GM23248 (cell line): ENCODE data around the gene FMO1. TPM values are rescaled to one million over a fixed set of nuclear protein-coding genes. Genes with fewer than 3 reads are reported as not detected.

Source experiments
- DNase-seq: peaks from one replicate; pipeline ENCODE4 v3.0.0-alpha.2; 2015
- H2AFZ ChIP-seq: fragments of 200-600 bp; sonication (generic); 2 replicates; pipeline ENCODE4 v1.6.1; 2016; ENCODE audit warnings: antibody characterized with exemption
- H3F3A ChIP-seq: fragments of 200-600 bp; sonication (generic); 2 replicates; pipeline ENCODE4 v1.6.1; 2016; ENCODE audit warnings: mild to moderate bottlenecking, antibody characterized with exemption, mixed run types; ENCODE audit not compliant: insufficient read depth
- H3K27ac ChIP-seq: fragments of 200-600 bp; sonication (generic); 2 replicates; pipeline ENCODE4 v1.5.1; 2016; ENCODE audit warnings: mild to moderate bottlenecking
- H3K27me3 ChIP-seq: fragments of 200-600 bp; sonication (generic); replicated peaks from 2 replicates; pipeline ENCODE4 v1.6.1; 2016; ENCODE audit warnings: mild to moderate bottlenecking; ENCODE audit not compliant: insufficient read depth
- H3K36me3 ChIP-seq: fragments of 200-600 bp; sonication (generic); 2 replicates; pipeline ENCODE4 v1.6.1; 2016; ENCODE audit warnings: low read depth, mild to moderate bottlenecking
- H3K4me1 ChIP-seq: fragments of 200-600 bp; sonication (generic); 2 replicates; pipeline ENCODE4 v1.6.1; 2016; ENCODE audit warnings: mild to moderate bottlenecking; ENCODE audit not compliant: insufficient read depth
- H3K4me2 ChIP-seq: fragments of 200-600 bp; sonication (generic); one replicate; pipeline ENCODE4 v1.6.1; 2016; ENCODE audit warnings: mild to moderate bottlenecking; ENCODE audit not compliant: unreplicated experiment
- H3K4me3 ChIP-seq: fragments of 200-600 bp; sonication (generic); 2 replicates; pipeline ENCODE4 v1.5.1; 2016; ENCODE audit warnings: mild to moderate bottlenecking
- H3K79me2 ChIP-seq: fragments of 200-600 bp; sonication (generic); 2 replicates; pipeline ENCODE4 v1.6.1; 2016; ENCODE audit warnings: mild to moderate bottlenecking; ENCODE audit not compliant: insufficient read depth
- H3K9ac ChIP-seq: fragments of 200-600 bp; sonication (generic); 2 replicates; pipeline ENCODE4 v1.6.1; 2016; ENCODE audit warnings: mild to moderate bottlenecking
- H3K9me2 ChIP-seq: fragments of 200-600 bp; sonication (generic); 2 replicates; pipeline ENCODE4 v1.6.1; 2016; ENCODE audit warnings: mixed run types, mild to moderate bottlenecking, moderate library complexity; ENCODE audit not compliant: insufficient read depth
- H3K9me3 ChIP-seq: fragments of 200-600 bp; sonication (generic); one replicate; pipeline ENCODE4 v1.6.1; 2017; ENCODE audit warnings: low read depth
- H4K20me1 ChIP-seq: fragments of 200-600 bp; sonication (generic); 2 replicates; pipeline ENCODE4 v1.6.0; 2016; ENCODE audit not compliant: insufficient read depth
- EZH2 ChIP-seq: fragments of 200-600 bp; sonication (generic); IDR thresholded peaks from 2 replicates; pipeline ENCODE4 v1.6.1; 2018; ENCODE audit warnings: antibody characterized with exemption, mild to moderate bottlenecking; ENCODE audit not compliant: insufficient read depth, poor library complexity, severe bottlenecking
- EZH2phosphoT487 ChIP-seq: fragments of 200-600 bp; sonication (generic); IDR thresholded peaks from 2 replicates; pipeline ENCODE4 v1.6.1; 2018; ENCODE audit warnings: antibody characterized with exemption, moderate library complexity, mild to moderate bottlenecking, low read depth; ENCODE audit not compliant: insufficient read depth
- WGBS, 2 experiments: methylation state at CpG; one replicate each; pipeline ENCODE4 v1.1.6; 2015 to 2017; ENCODE audit warnings: low lambda C conversion rate in 2 of 2, low coverage in 1 of 2; ENCODE audit errors: missing lambda C conversion rate in 2 of 2; 5-methylcytosine and 5-hydroxymethylcytosine counted together
- in situ Hi-C: fragments of 300-500 bp; cut with MboI; formaldehyde crosslinking; loops from 2 replicates; pipeline ENCODE4 v1.15.0; 2020
- polyA plus RNA-seq: library from polyadenylated mRNA; unstranded; fragments of >200 nt; fragmentation: Nextera tagmentation; extraction: Ambion mirVana; gene quantifications from 2 replicates; pipeline ENCODE4 v1.2.1, GENCODE V29; 2016
- total RNA-seq: library from RNA; depleted of rRNA; stranded (reverse); fragments of >200 nt; shearing (Covaris generic); gene quantifications from 2 replicates; pipeline ENCODE4 v1.2.3, GENCODE V29; 2014

The FMO1 gene
- total and polyA plus RNA-seq, 2 experiments from 2014 or later, result not detected

GRCh38 chr1:171251042-171251951 is 3.0 kb downstream of the FMO1 start:
- Histone ChIP-seq H3K27me3 (peaks cover 35% of the 10 kb centered on the region), H3K9ac (no peak overlapping the region)
- peak; percentile 58 for DNase-seq

GRCh38 chr1:171251952-171252300 is 3.6 kb downstream of the FMO1 start:
- no peaks in the 10 kb centered on the region for H3K36me3 ChIP-seq
- no peaks in the 10 kb centered on the region for H3K79me2 ChIP-seq
- H3K4me2 ChIP-seq, result peak overlapping the region; percentile 82
- WGBS, 2 experiments, result 37 to 51% methylated on average over 6 of the region's 6 CpGs
- no peak overlapping the region for H3K27ac ChIP-seq
- TF ChIP-seq EZH2phosphoT487 (no peak), EZH2 (no peak)
- no peaks in the 10 kb centered on the region for H4K20me1 ChIP-seq
- no peak overlapping the region for H3K9ac ChIP-seq
- peaks cover 35% of the 10 kb centered on the region for H3K27me3 ChIP-seq
- in situ Hi-C loops, result no loop called here
- DNase-seq, result no peak
- H3K9me2 ChIP-seq, result no peaks in the 10 kb centered on the region
- H2AFZ ChIP-seq, result peak overlapping the region; percentile 80; the same call in 1 of the 2 replicates
- H3K4me1 ChIP-seq, result no peaks in the 10 kb centered on the region
- H3F3A ChIP-seq, result no peaks in the 10 kb centered on the region
- H3K4me3 ChIP-seq, result peak overlapping the region; percentile 67
- no peaks in the 10 kb centered on the region for H3K9me3 ChIP-seq

More at GRCh38 chr1:171251042-171251951, 3.0 kb downstream of the FMO1 start:
- H3K27ac ChIP-seq, result no peak overlapping the region
- H3K4me3 ChIP-seq, result peak overlapping the region; percentile 67
- no peaks in the 10 kb centered on the region for H3K9me3 ChIP-seq
- TF ChIP-seq EZH2 (no peak), EZH2phosphoT487 (no peak)
- in situ Hi-C loops, result no loop called here
- H3K9me2 ChIP-seq, result no peaks in the 10 kb centered on the region
- WGBS, 2 experiments, result 11 to 14% methylated on average over 34 of the region's 34 CpGs
- no peaks in the 10 kb centered on the region for H3K36me3 ChIP-seq
- H3K79me2 ChIP-seq, result no peaks in the 10 kb centered on the region
- no peaks in the 10 kb centered on the region for H3K4me1 ChIP-seq
- no peaks in the 10 kb centered on the region for H4K20me1 ChIP-seq
- H3F3A ChIP-seq, result no peaks in the 10 kb centered on the region
- peak overlapping the region; percentile 82 for H3K4me2 ChIP-seq
- peak overlapping the region; percentile 80 for H2AFZ ChIP-seq

GRCh38 chr1:171252482-171252881 is 4.2 kb downstream of the FMO1 start:
- Histone ChIP-seq H3K27ac (no peak overlapping the region), H3K9me3 (no peaks in the 10 kb centered on the region), H3F3A (no peaks in the 10 kb centered on the region), H3K4me3 (no peak overlapping the region), H3K9ac (no peak overlapping the region), H3K4me1 (no peaks in the 10 kb centered on the region; the same call in 1 of the 2 replicates), H3K4me2 (no peak overlapping the region), H3K79me2 (no peaks in the 10 kb centered on the region), H3K36me3 (no peaks in the 10 kb centered on the region), H3K9me2 (no peaks in the 10 kb centered on the region), H2AFZ (no peak overlapping the region), H4K20me1 (no peaks in the 10 kb centered on the region), H3K27me3 (peaks cover 35% of the 10 kb centered on the region)
- no peak for DNase-seq
- no peak for TF ChIP-seq EZH2phosphoT487
- TF ChIP-seq EZH2, result no peak
- WGBS, 2 experiments, result 71 to 75% methylated on average over 5 of the region's 5 CpGs
- in situ Hi-C loops, result no loop called here

- no peaks in the 10 kb centered on the region for H3K36me3 ChIP-seq
- no peaks in the 10 kb centered on the region for H4K20me1 ChIP-seq
- DNase-seq, result peak; percentile 50
- H3K4me2 ChIP-seq, result no peak overlapping the region
- H3K9me2 ChIP-seq, result no peaks in the 10 kb centered on the region
- H3K9ac ChIP-seq, result no peak overlapping the region
- no peaks in the 10 kb centered on the region; the same call in 1 of the 2 replicates for H3K4me1 ChIP-seq
- TF ChIP-seq EZH2phosphoT487 (no peak), EZH2 (no peak)
- no peaks in the 10 kb centered on the region for H3F3A ChIP-seq
- no peak overlapping the region for H3K4me3 ChIP-seq
- H3K9me3 ChIP-seq, result no peaks in the 10 kb centered on the region
- WGBS, 2 experiments, result 25 to 28% methylated on average over 4 of the region's 4 CpGs
- in situ Hi-C loops, result no loop called here
- H3K27me3 ChIP-seq, result peaks cover 22% of the 10 kb centered on the region
- H3K79me2 ChIP-seq, result no peaks in the 10 kb centered on the region
- H3K27ac ChIP-seq, result no peak overlapping the region
- no peak overlapping the region for H2AFZ ChIP-seq
Measured at GRCh38 chr1:171254859-171255258, 6.6 kb downstream of the FMO1 start.
